Mesenchymal stem cell (in vitro differentiated cells and primary cell): ENCODE measurements around the gene ADARB2.

Source experiments
- DNase-seq: peaks from one replicate; pipeline ENCODE4 v3.0.0-alpha.2; 2013
- H2AFZ ChIP-seq: one replicate; pipeline ENCODE4 v1.6.1; 2013; ENCODE audit warnings: low read depth, mild to moderate bottlenecking, control low read depth, inconsistent platforms, low read length, moderate library complexity
- H2AK5ac ChIP-seq: 2 replicates; pipeline ENCODE4 v1.6.1; 2013; ENCODE audit warnings: low read length, moderate library complexity, mild to moderate bottlenecking, inconsistent platforms; ENCODE audit not compliant: severe bottlenecking
- H2BK120ac ChIP-seq: one replicate; pipeline ENCODE4 v1.6.1; 2013; ENCODE audit warnings: low read depth, mild to moderate bottlenecking, inconsistent platforms, low read length, moderate library complexity
- H2BK12ac ChIP-seq, 2 experiments: one replicate each; pipeline ENCODE4 v1.6.1; 2013; ENCODE audit warnings: inconsistent platforms in 2 of 2, low read length in 2 of 2, mild to moderate bottlenecking in 2 of 2, moderate library complexity in 2 of 2, control low read depth in 1 of 2
- H2BK15ac ChIP-seq: one replicate; pipeline ENCODE4 v1.6.1; 2013; ENCODE audit warnings: mild to moderate bottlenecking, low read depth, inconsistent platforms; ENCODE audit not compliant: poor library complexity, severe bottlenecking
- H2BK5ac ChIP-seq: 2 replicates; pipeline ENCODE4 v1.6.1; 2013; ENCODE audit warnings: low read depth, mild to moderate bottlenecking, low read length, control low read depth, inconsistent platforms; ENCODE audit not compliant: poor library complexity, severe bottlenecking
- H3K14ac ChIP-seq, 2 experiments: one replicate each; pipeline ENCODE4 v1.6.1; 2013; ENCODE audit warnings: inconsistent platforms in 2 of 2, low read length in 2 of 2, control low read depth in 1 of 2, mild to moderate bottlenecking in 1 of 2, moderate library complexity in 1 of 2
- H3K18ac ChIP-seq, 2 experiments: one replicate each; pipeline ENCODE4 v1.6.1; 2013; ENCODE audit warnings: inconsistent platforms in 2 of 2, low read length in 2 of 2, control low read depth in 1 of 2, low read depth in 1 of 2, mild to moderate bottlenecking in 1 of 2
- H3K23ac ChIP-seq, 2 experiments: one replicate each; pipeline ENCODE4 v1.6.1; 2013; ENCODE audit warnings: inconsistent platforms in 2 of 2, low read length in 2 of 2, mild to moderate bottlenecking in 2 of 2, moderate library complexity in 2 of 2, control low read depth in 1 of 2
- H3K27ac ChIP-seq: 2 replicates; pipeline ENCODE4 v1.5.1; 2013; ENCODE audit warnings: mild to moderate bottlenecking, moderate library complexity, low read length, control low read depth, inconsistent platforms; ENCODE audit not compliant: poor library complexity, severe bottlenecking
- H3K27me3 ChIP-seq, 2 experiments: 2 replicates each; pipeline versions ENCODE4 v1.6.1 to v1.7.0; 2013; ENCODE audit warnings: low read length in 2 of 2, mild to moderate bottlenecking in 2 of 2, moderate library complexity in 2 of 2, control low read depth in 1 of 2, inconsistent platforms in 1 of 2; ENCODE audit not compliant: control insufficient read depth in 1 of 2, insufficient read depth in 1 of 2
- H3K36me3 ChIP-seq, 2 experiments: 2 replicates each; pipeline versions ENCODE4 v1.6.1 to v1.7.0; 2013; ENCODE audit warnings: low read length in 2 of 2, control low read depth in 1 of 2, inconsistent platforms in 1 of 2, low read depth in 1 of 2, mild to moderate bottlenecking in 1 of 2; ENCODE audit not compliant: insufficient read depth in 2 of 2, control insufficient read depth in 1 of 2
- H3K4ac ChIP-seq, 2 experiments: one replicate each; pipeline ENCODE4 v1.6.1; 2013; ENCODE audit warnings: inconsistent platforms in 2 of 2, low read length in 2 of 2, mild to moderate bottlenecking in 2 of 2, moderate library complexity in 2 of 2, control low read depth in 1 of 2, low read depth in 1 of 2
- H3K4me1 ChIP-seq: 2 replicates; pipeline ENCODE4 v1.6.1; 2013; ENCODE audit warnings: low read depth, low read length, control low read depth; ENCODE audit not compliant: control insufficient read depth, insufficient read depth
- H3K4me2 ChIP-seq: 2 replicates; pipeline ENCODE4 v1.6.1; 2013; ENCODE audit warnings: low read length, mild to moderate bottlenecking, inconsistent platforms; ENCODE audit not compliant: poor library complexity, severe bottlenecking
- H3K4me3 ChIP-seq, 2 experiments: 2 replicates each; pipeline versions ENCODE4 v1.5.1 to v1.7.0; 2013; ENCODE audit warnings: low read length in 2 of 2, mild to moderate bottlenecking in 2 of 2, control low read depth in 1 of 2, low read depth in 1 of 2; ENCODE audit not compliant: insufficient read depth in 1 of 2
- H3K79me1 ChIP-seq: replicated peaks from 2 replicates; pipeline ENCODE4 v1.6.1; 2013; ENCODE audit warnings: mild to moderate bottlenecking, control low read depth, low read length, inconsistent platforms; ENCODE audit not compliant: poor library complexity, severe bottlenecking
- H3K9ac ChIP-seq: 2 replicates; pipeline ENCODE4 v1.7.0; 2013; ENCODE audit warnings: mild to moderate bottlenecking, low read length, moderate library complexity
- H3K9me3 ChIP-seq: 2 replicates; pipeline ENCODE4 v1.7.0; 2013; ENCODE audit warnings: mild to moderate bottlenecking, low read length; ENCODE audit not compliant: control insufficient read depth
- H4K8ac ChIP-seq: one replicate; pipeline ENCODE4 v1.6.1; 2013; ENCODE audit warnings: inconsistent platforms, mild to moderate bottlenecking, low read length, moderate library complexity
- H4K91ac ChIP-seq: one replicate; pipeline ENCODE4 v1.6.1; 2013; ENCODE audit warnings: mild to moderate bottlenecking, low read length, inconsistent platforms
- WGBS: methylation state at CpG from one replicate; pipeline ENCODE4 v1.1.7; 2013; ENCODE audit warnings: mixed read lengths; 5-methylcytosine and 5-hydroxymethylcytosine counted together

The ADARB2 gene

DNA sequence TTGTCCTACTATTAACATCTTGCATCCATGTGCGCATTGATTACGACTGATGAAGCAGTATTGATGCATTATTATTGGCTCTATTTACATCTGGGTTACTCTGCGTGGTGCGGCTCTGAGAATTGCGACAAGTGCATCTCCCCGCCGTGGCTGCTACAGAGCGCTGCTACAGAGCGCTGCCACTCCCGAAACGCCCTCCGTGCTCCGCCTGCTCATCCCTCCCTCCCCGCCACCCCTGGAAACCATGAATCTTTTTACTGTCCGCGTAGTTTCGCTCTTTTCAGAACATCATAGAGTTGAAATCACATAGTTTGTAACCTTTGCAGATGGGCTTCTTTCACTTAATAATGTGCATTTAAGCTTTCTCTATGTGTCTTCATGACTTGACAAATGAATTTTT lies 74.1 kb downstream of the ADARB2 start:
- DNase-seq, result no peak
- Histone ChIP-seq H2BK5ac (no peak overlapping the region), H3K4me1 (no peaks in the 10 kb centered on the region), H2AFZ (no peak overlapping the region), H3K36me3 (no peaks in the 10 kb centered on the region), H4K8ac (no peak overlapping the region), H3K4ac (no peak overlapping the region), H3K79me1 (no peaks in the 10 kb centered on the region), H3K4me2 (no peak overlapping the region), H3K9ac (no peak overlapping the region), H3K18ac (no peak overlapping the region), H3K27ac (no peak overlapping the region), H4K91ac (no peak overlapping the region), H2BK120ac (no peak overlapping the region), H3K27me3 (peaks cover 0 to 2% of the 10 kb centered on the region in 2 experiments), H2AK5ac (no peak overlapping the region), H2BK15ac (no peak overlapping the region), H3K9me3 (no peaks in the 10 kb centered on the region), H2BK12ac (no peak overlapping the region), H3K23ac (no peak overlapping the region), H3K4me3 (no peak overlapping the region), H3K14ac (no peak overlapping the region)
- WGBS, result 91% methylated on average over 14 of the region's 17 CpGs

DNA sequence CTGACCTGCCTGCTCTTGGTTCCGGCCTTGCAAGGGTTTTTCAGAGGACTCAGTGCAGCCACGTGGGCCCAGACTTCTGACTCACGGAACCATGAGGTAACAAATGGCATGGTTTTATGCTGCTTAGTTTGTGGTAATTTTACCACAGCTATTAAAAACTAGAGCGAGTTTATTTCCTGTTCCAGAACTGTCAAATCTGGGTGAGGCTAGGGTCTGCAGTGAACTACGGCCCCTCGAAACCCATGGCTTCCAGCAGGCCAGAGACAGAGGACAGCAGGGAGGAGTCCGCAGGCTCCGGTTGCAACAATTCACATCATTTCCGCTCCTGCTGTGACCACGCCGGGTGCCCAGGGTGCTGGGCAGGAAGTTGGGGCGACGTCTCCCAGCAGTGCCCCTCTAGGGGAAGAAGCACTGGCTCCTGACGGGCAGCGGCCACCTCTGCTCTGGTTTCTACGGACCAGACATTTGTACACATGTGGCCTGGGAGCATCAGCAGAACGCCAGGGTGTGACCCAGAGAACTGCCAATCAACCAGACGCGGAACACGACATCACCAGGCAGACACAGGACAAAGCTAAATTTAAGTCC lies 74.8 kb downstream of the ADARB2 start:
- no peak overlapping the region for H2BK15ac ChIP-seq
- WGBS, result 89% methylated on average over 19 of the region's 20 CpGs
- no peak overlapping the region for H4K8ac ChIP-seq
- H3K4ac ChIP-seq, result no peak overlapping the region
- H3K79me1 ChIP-seq, result no peaks in the 10 kb centered on the region
- peaks cover 0 to 2% of the 10 kb centered on the region in 2 experiments for H3K27me3 ChIP-seq
- no peak overlapping the region for H4K91ac ChIP-seq
- H2BK12ac ChIP-seq, result no peak overlapping the region
- H3K4me2 ChIP-seq, result no peak overlapping the region
- H3K27ac ChIP-seq, result no peak overlapping the region
- no peak overlapping the region for H2AK5ac ChIP-seq
- H3K9me3 ChIP-seq, result no peaks in the 10 kb centered on the region
- no peak overlapping the region for H3K18ac ChIP-seq
- no peaks in the 10 kb centered on the region for H3K36me3 ChIP-seq
- no peak for DNase-seq
- no peak overlapping the region for H3K4me3 ChIP-seq
- no peak overlapping the region for H2BK5ac ChIP-seq
- H3K14ac ChIP-seq, result no peak overlapping the region
- no peak overlapping the region for H3K23ac ChIP-seq
- H3K4me1 ChIP-seq, result no peaks in the 10 kb centered on the region
- no peak overlapping the region for H3K9ac ChIP-seq
- H2BK120ac ChIP-seq, result no peak overlapping the region
- H2AFZ ChIP-seq, result no peak overlapping the region

DNA sequence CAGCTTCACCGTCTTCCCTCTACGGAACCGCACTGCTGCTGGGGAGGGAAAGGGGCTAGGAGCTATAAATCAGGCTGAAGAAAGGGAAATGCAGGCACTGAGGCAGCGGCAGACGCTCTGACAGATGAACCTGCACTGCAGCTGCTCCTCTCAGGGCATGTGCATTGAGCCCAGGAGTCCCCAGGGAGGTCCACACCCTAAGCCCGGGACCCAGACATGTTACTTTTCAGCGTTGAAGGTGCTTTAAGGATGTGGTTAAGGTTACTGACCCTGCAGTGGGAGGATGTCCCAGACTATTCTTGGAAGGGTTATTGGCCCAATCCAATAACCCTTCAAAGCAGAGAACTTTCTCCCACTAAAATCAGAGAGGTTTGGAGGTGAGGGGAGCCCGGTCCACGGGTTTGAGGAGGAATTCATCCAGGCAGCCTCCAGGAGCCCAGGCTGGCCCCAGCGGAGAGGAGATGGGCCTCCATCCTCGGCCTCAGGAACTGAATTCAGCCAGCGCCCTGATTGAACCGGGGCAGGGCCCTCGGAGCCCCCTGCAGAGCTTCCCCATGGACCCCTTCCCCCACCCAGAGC lies 75.4 kb downstream of the ADARB2 start:
- H2BK15ac ChIP-seq, result no peak overlapping the region
- no peak overlapping the region for H3K4me2 ChIP-seq
- no peak for DNase-seq
- no peak overlapping the region for H2AK5ac ChIP-seq
- H4K91ac ChIP-seq, result no peak overlapping the region
- H3K4ac ChIP-seq, result no peak overlapping the region
- H4K8ac ChIP-seq, result no peak overlapping the region
- H3K14ac ChIP-seq, result no peak overlapping the region
- H3K4me3 ChIP-seq, result no peak overlapping the region
- no peak overlapping the region for H2BK12ac ChIP-seq
- WGBS, result 67% methylated on average over 13 of the region's 14 CpGs
- H3K23ac ChIP-seq, result no peak overlapping the region
- no peak overlapping the region for H2BK5ac ChIP-seq
- H2BK120ac ChIP-seq, result no peak overlapping the region
- no peak overlapping the region for H3K18ac ChIP-seq
- H3K9ac ChIP-seq, result no peak overlapping the region
- no peaks in the 10 kb centered on the region for H3K79me1 ChIP-seq
- peaks cover 0 to 2% of the 10 kb centered on the region in 2 experiments for H3K27me3 ChIP-seq
- H3K27ac ChIP-seq, result no peak overlapping the region
- H3K9me3 ChIP-seq, result no peaks in the 10 kb centered on the region
- H3K4me1 ChIP-seq, result no peaks in the 10 kb centered on the region
- H3K36me3 ChIP-seq, result no peaks in the 10 kb centered on the region
- no peak overlapping the region for H2AFZ ChIP-seq

DNA sequence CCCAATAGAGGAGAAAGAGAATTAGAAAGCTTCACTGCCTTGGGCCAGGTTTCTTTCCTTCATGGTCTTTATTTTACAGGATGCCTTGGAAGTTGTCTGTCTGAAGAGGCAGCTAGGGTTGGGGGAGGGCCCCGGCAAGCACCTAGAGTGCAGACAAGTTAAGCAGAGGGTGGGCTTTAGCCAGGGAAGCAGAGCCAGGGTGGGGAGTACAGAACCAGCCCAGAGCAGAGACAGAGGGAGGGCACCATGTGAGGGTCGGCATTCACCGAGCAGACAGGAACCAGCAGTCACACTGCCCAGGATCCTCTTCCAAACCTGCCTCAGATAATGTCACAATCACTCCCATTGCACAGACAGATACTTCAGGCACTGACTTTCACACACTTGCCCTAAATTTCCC lies 75.9 kb downstream of the ADARB2 start:
- Histone ChIP-seq H3K4me2 (no peak overlapping the region), H2BK5ac (no peak overlapping the region), H3K18ac (no peak overlapping the region), H3K23ac (no peak overlapping the region), H2BK12ac (no peak overlapping the region), H4K8ac (no peak overlapping the region), H3K4ac (no peak overlapping the region), H3K4me1 (no peaks in the 10 kb centered on the region), H4K91ac (no peak overlapping the region), H3K9me3 (no peaks in the 10 kb centered on the region), H3K27me3 (peaks cover 0 to 2% of the 10 kb centered on the region in 2 experiments), H3K4me3 (no peak overlapping the region), H3K9ac (no peak overlapping the region), H3K27ac (no peak overlapping the region), H3K14ac (no peak overlapping the region), H2AK5ac (no peak overlapping the region), H2BK120ac (no peak overlapping the region), H3K36me3 (no peaks in the 10 kb centered on the region), H2BK15ac (no peak overlapping the region), H2AFZ (no peak overlapping the region), H3K79me1 (no peaks in the 10 kb centered on the region)
- DNase-seq, result no peak
- WGBS, result 95% methylated on average over 3 of the region's 3 CpGs
